Endothelial cell of hepatic sinusoid (primary cell): ENCODE results near the gene SYMPK.

Source experiments
- in situ Hi-C: cut with HindIII; loops from 2 replicates; pipeline ENCODE4 v1.10.0; 2017; ENCODE audit warnings: low sequenced_read_pairs

The SYMPK gene

GRCh38 chr19:45782820-45783785, 79.8 kb downstream of the SYMPK start:
- in situ Hi-C loops = no loop called here

- in situ Hi-C loops = no loop called here
These were observed 80.7 kb downstream of the SYMPK start, which contains the start of gene DMPK for GRCh38 chr19:45782162-45782691. TSS of gene DMPK (minus strand) at chr19:45782490. CDS start at chr19:45782352, 138 bp downstream.

GRCh38 chr19:45781214-45782161, 81.5 kb downstream of the SYMPK start:
- in situ Hi-C loops = no loop called here

DNA sequence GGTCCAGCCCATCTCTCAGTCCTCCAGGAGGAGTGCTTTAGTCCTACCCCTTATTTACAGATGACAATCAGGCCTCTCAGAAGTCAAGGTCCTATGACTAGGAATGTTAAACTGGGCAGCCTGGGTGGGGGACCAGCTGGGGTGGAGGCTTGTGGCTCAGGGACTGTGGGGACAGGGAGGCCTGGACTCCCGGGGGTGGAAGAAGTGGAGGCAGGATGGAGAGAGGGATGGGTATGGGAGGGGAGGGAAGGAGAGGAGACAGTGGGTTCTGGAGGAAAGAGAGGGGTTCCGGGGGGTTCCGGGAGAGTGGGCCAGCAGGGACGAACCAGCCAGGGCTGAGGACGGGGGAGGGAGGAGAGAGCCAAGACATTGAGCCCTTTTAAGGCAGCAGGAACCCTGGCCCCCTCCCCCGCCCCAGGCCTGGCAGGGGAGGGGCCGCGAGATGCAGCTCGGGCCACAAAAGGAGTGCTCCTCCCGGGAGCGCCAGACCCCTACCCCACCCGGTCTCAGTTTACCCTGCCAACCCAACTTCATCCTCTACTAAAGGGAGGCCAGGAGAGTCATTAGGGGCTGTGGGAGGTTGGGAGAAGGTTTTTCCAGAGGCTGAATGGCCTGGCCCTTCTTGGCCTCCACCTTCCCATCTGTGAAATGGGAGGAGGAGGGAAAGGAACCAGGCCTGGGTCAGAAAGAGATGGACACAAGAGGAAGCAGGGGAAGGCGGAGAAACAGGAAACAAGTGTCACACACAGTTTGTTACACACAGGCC, 82.3 kb downstream of the SYMPK start:
- in situ Hi-C loops = no loop called here

- in situ Hi-C loops = no loop called here
These were observed 82.8 kb downstream of the SYMPK start for GRCh38 chr19:45780146-45780447.

GRCh38 chr19:45779231-45780145, 83.5 kb downstream of the SYMPK start:
- in situ Hi-C loops = no loop called here

- in situ Hi-C loops = no loop called here
These were observed 84.8 kb downstream of the SYMPK start for GRCh38 chr19:45778010-45778661.

DNA sequence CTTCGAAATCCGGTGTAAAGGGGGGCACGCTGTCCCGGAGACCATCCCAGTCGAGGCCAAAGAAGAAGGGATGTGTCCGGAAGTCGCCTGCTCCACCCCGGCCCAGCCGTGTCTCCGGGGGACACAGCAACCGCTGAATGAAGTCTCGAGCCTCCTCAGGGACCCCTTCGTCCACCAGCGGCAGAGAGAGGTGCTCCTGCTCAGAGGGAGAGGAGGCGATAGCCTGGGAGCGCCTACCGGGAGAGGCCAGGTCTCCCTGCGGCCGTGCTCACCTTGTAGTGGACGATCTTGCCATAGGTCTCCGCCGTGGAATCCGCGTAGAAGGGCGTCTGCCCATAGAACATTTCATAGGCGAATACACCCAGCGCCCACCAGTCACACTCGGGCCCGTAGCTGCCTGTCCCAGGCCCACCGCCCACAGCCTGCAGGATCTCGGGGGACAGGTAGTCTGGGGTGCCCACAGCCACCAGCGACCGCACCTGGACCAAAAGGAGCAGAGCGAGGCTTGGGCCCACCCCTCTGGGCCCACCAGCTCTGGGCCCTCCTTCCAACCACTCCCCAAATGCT, 85.5 kb downstream of the SYMPK start:
- in situ Hi-C loops = no loop called here

DNA sequence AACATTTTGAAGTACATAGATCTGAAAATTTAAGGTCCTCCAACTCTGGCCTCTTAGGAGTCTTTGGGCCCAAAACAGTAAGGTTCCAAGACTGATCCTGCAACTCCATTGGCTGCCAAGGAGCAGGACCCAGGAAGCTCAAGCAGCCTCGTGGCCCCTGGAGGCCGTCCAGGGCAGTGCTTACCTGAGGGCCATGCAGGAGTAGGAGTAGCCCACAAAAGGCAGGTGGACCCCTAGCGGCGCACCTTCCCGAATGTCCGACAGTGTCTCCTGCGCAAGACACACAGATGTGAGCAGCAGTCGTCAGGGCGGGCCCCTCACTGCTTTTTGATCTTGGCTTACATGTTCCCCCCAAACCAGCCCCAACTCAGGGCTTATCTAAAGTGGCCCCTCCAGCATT, 88.2 kb downstream of the SYMPK start:
- in situ Hi-C loops = loop anchor here (5.0 kb wide), 1 partner anchor 42 kb away; the partner anchor contains the start of genes FBXO46 and MEIOSIN

- in situ Hi-C loops = loop anchor here (5.0 kb wide), 1 partner anchor 41 kb away; the partner anchor contains the start of genes FBXO46 and MEIOSIN
These were observed 89.6 kb downstream of the SYMPK start for GRCh38 chr19:45773384-45773783.

GRCh38 chr19:45772912-45773311, 90.0 kb downstream of the SYMPK start:
- in situ Hi-C loops = loop anchor here (5.0 kb wide), 1 partner anchor 41 kb away; the partner anchor contains the start of genes FBXO46 and MEIOSIN

- in situ Hi-C loops = loop anchor here (5.0 kb wide), 1 partner anchor 40 kb away; the partner anchor contains the start of genes FBXO46 and MEIOSIN
These were observed 90.7 kb downstream of the SYMPK start for GRCh38 chr19:45772130-45772840.

GRCh38 chr19:45771311-45771933, 91.5 kb downstream of the SYMPK start:
- in situ Hi-C loops = loop anchor here (5.0 kb wide), 1 partner anchor 39 kb away; the partner anchor contains the start of genes FBXO46 and MEIOSIN

DNA sequence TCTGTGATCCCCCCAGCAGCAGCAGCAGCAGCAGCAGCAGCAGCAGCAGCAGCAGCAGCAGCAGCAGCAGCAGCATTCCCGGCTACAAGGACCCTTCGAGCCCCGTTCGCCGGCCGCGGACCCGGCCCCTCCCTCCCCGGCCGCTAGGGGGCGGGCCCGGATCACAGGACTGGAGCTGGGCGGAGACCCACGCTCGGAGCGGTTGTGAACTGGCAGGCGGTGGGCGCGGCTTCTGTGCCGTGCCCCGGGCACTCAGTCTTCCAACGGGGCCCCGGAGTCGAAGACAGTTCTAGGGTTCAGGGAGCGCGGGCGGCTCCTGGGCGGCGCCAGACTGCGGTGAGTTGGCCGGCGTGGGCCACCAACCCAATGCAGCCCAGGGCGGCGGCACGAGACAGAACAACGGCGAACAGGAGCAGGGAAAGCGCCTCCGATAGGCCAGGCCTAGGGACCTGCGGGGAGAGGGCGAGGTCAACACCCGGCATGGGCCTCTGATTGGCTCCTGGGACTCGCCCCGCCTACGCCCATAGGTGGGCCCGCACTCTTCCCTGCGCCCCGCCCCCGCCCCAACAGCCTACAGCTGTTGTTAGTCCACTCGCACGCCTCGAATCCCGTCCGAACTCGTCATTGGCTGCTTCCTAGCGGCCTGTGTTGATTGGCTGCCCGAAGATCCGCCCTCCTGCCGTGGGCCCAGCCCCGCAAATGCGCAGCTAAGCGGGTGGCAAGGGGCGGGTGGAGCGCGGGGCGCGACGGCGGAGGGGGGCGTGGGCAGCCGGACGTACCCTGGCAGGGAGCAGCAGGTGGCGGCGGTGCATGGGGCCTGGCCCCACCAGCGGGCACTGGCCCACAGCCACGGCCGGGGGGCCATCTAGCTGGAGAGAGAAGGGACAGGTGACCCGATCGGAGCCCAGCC, 92.5 kb downstream of the SYMPK start:
- in situ Hi-C loops = loop anchor here (5.0 kb wide), 1 partner anchor 38 kb away; the partner anchor contains the start of genes FBXO46 and MEIOSIN

DNA sequence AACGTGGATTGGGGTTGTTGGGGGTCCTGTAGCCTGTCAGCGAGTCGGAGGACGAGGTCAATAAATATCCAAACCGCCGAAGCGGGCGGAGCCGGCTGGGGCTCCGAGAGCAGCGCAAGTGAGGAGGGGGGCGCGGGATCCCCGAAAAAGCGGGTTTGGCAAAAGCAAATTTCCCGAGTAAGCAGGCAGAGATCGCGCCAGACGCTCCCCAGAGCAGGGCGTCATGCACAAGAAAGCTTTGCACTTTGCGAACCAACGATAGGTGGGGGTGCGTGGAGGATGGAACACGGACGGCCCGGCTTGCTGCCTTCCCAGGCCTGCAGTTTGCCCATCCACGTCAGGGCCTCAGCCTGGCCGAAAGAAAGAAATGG, 93.1 kb downstream of the SYMPK start:
- in situ Hi-C loops = loop anchor here (5.0 kb wide), 1 partner anchor 38 kb away; the partner anchor contains the start of genes FBXO46 and MEIOSIN
